Measurements from ENCODE around the gene NEU3. TPM values are rescaled to one million over a fixed set of nuclear protein-coding genes. Genes with fewer than 3 reads are reported as not detected.

The NEU3 gene
- total RNA-seq, 1 experiment from 2014 or later, result 12.5 TPM

DNA sequence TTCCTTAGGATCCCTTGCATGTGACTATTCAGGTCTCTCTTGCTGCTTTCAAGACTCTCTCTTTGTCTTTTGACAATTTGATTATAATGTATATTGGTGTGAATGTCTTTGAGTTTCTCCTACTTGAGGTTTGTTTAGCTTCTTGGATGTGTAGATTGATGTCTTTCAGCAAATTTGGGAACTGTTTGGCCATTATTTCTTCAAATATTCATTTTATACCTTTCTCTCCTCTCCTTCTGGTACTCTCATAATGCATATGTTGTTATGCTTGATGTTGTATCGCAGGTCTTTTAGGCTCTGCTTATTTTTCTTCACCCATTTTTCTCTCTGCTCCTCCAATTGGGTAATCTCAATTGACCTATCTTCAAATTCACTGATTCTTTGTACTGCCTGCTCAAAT is 63.7 kb downstream of the NEU3 start:
- Histone ChIP-seq H3K4me3 (replicated peaks in 1 of 2; ENCODE audit: low read depth in 1 of 2, low read length in 2 of 2) (no peak overlapping the region), H3K4me1 (ENCODE audit: control insufficient read depth in 1 of 2, insufficient read depth in 2 of 2, low read length in 2 of 2) (0 out of 4 replicates have a peak, but pooled peaks cover 0 to under 1% of the 10 kb centered on the region in 2 experiments), H3K4me2 (ENCODE audit: low read length) (no peak overlapping the region), H3K27ac (ENCODE audit: low read depth, low read length) (no peak overlapping the region), H4K20me1 (ENCODE audit: insufficient read depth) (no peaks in the 10 kb centered on the region), H2AFZ (ENCODE audit: low read depth, low read length, poor library complexity, severe bottlenecking) (no peak overlapping the region), H3K27me3 (ENCODE audit: insufficient read depth, low read length) (no peaks in the 10 kb centered on the region), H3K9me3 (ENCODE audit: control insufficient read depth in 1 of 2, insufficient read depth in 1 of 2, low read depth in 1 of 2, low read length in 2 of 2) (peaks cover 9% of the 10 kb centered on the region in 2 experiments), H3K9ac (ENCODE audit: low read length) (no peak overlapping the region), H3K9me2 (ENCODE audit: insufficient read depth) (no peaks in the 10 kb centered on the region), H3K79me2 (ENCODE audit: insufficient read depth, low read length) (no peaks in the 10 kb centered on the region), H3K36me3 (ENCODE audit: control insufficient read depth in 1 of 2, insufficient read depth in 2 of 2, low read length in 2 of 2) (no peaks in the 10 kb centered on the region)
- ATAC-seq, result no peak
- ChIA-PET RAD21 (ENCODE audit: low non-redundant PET in 1 of 2, low total read pairs in 2 of 2, uncharacterized antibody in 2 of 2, unreplicated experiment in 2 of 2) (no interaction called here), CTCF (no interaction called here), POLR2A (no interaction called here)
- intact Hi-C loops (cut with micrococcal nuclease), result no loop called here
- no TSS peak for BruUV-seq (replicated peaks)
- TF ChIP-seq SIN3A (IDR thresholded peaks at IDR 0.05; ENCODE audit: low read depth) (no peak), CEBPB (IDR thresholded peaks at IDR 0.05; ENCODE audit: low read depth) (no peak), JUND (IDR thresholded peaks at IDR 0.05) (no peak), EZH2 (IDR thresholded peaks at IDR 0.05) (no peak)
- TF ChIP-seq, protein P1, sequence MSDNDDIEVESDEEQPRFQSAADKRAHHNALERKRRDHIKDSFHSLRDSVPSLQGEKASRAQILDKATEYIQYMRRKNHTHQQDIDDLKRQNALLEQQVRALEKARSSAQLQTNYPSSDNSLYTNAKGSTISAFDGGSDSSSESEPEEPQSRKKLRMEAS (IDR thresholded peaks at IDR 0.05), result no peak
- no peak for DNase-seq (ENCODE audit: low read depth, low spot score)

DNA sequence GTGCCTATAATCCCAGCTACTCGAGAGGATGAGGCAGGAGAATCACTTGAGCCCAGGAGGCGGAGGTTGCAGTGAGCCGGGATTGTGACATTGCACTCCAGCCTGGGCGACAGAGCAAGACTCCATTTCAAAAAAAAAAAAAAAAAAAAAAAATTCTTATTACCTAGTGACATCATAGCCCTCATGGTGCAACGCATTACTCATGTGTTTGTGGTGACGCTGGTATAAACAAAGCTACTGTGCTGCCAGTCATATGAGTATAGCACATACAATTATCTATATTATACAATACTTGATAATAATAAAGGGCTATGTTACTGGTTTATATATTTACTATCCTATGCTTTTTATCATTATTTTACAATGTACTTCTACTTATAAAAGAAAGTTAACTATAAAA is 66.8 kb downstream of the NEU3 start:
- no TSS peak for BruUV-seq (replicated peaks)
- Histone ChIP-seq H2AFZ (ENCODE audit: low read depth, low read length, poor library complexity, severe bottlenecking) (no peak overlapping the region), H3K36me3 (ENCODE audit: control insufficient read depth in 1 of 2, insufficient read depth in 2 of 2, low read length in 2 of 2) (no peaks in the 10 kb centered on the region), H3K27ac (ENCODE audit: low read depth, low read length) (no peak overlapping the region), H3K9me2 (ENCODE audit: insufficient read depth) (no peaks in the 10 kb centered on the region), H3K79me2 (ENCODE audit: insufficient read depth, low read length) (no peaks in the 10 kb centered on the region), H3K27me3 (ENCODE audit: insufficient read depth, low read length) (no peaks in the 10 kb centered on the region), H4K20me1 (ENCODE audit: insufficient read depth) (no peaks in the 10 kb centered on the region), H3K4me2 (ENCODE audit: low read length) (no peak overlapping the region), H3K9me3 (ENCODE audit: control insufficient read depth in 1 of 2, insufficient read depth in 1 of 2, low read depth in 1 of 2, low read length in 2 of 2) (peaks cover 9% of the 10 kb centered on the region in 2 experiments), H3K4me3 (replicated peaks in 1 of 2; ENCODE audit: low read depth in 1 of 2, low read length in 2 of 2) (no peak overlapping the region), H3K4me1 (ENCODE audit: control insufficient read depth in 1 of 2, insufficient read depth in 2 of 2, low read length in 2 of 2) (no peaks in the 10 kb centered on the region), H3K9ac (ENCODE audit: low read length) (no peak overlapping the region)
- DNase-seq (ENCODE audit: low read depth, low spot score), result no peak
- intact Hi-C loops (cut with micrococcal nuclease), result no loop called here
- ChIA-PET CTCF (no interaction called here), RAD21 (ENCODE audit: low non-redundant PET in 1 of 2, low total read pairs in 2 of 2, uncharacterized antibody in 2 of 2, unreplicated experiment in 2 of 2) (no interaction called here), POLR2A (no interaction called here)
- TF ChIP-seq ZFX (IDR thresholded peaks at IDR 0.05) (no peak), EZH2phosphoT487 (IDR thresholded peaks at IDR 0.05; ENCODE audit: borderline replicate concordance) (no peak), ZNF274 (IDR thresholded peaks at IDR 0.05; ENCODE audit: low read depth, low read length) (no peak), RAD21 (IDR thresholded peaks at IDR 0.05; ENCODE audit: low read depth) (no peak), TCF7L2 (IDR thresholded peaks at IDR 0.05; ENCODE audit: borderline replicate concordance, extremely low read depth, insufficient read depth, insufficient read length) (no peak), SRF (IDR thresholded peaks at IDR 0.05; ENCODE audit: low read depth) (no peak), YY1 (IDR thresholded peaks at IDR 0.05; ENCODE audit: extremely low read depth, insufficient replicate concordance, low read depth, low read length) (no peak), ELF1 (IDR thresholded peaks at IDR 0.05; ENCODE audit: borderline replicate concordance, low read depth) (no peak), JUND (IDR thresholded peaks at IDR 0.05) (no peak)
- TF ChIP-seq, protein P2, sequence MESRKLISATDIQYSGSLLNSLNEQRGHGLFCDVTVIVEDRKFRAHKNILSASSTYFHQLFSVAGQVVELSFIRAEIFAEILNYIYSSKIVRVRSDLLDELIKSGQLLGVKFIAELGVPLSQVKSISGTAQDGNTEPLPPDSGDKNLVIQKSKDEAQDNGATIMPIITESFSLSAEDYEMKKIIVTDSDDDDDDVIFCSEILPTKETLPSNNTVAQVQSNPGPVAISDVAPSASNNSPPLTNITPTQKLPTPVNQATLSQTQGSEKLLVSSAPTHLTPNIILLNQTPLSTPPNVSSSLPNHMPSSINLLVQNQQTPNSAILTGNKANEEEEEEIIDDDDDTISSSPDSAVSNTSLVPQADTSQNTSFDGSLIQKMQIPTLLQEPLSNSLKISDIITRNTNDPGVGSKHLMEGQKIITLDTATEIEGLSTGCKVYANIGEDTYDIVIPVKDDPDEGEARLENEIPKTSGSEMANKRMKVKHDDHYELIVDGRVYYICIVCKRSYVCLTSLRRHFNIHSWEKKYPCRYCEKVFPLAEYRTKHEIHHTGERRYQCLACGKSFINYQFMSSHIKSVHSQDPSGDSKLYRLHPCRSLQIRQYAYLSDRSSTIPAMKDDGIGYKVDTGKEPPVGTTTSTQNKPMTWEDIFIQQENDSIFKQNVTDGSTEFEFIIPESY (IDR thresholded peaks at IDR 0.05; ENCODE audit: extremely low read depth, insufficient replicate concordance, low read length), result no peak
- ATAC-seq, result no peak
